ENCODE results near the gene ZNF595. TPM values are rescaled to one million over a fixed set of nuclear protein-coding genes. Genes with fewer than 3 reads are reported as not detected.
"Not testable (repeated sequence)": the region's sequence is repeated elsewhere in the genome, so short reads cannot be mapped to it uniquely, and the experiment has no call there.

ZNF595 gene
- total RNA-seq, result 3.5 and 10.4 TPM in 2 replicates

GRCh38 chr4:52804-53479, at the start of gene ZNF595:
TSS of gene ZNF595 (plus strand) at chr4:53321. CDS start at chr4:53489, 168 bp downstream.
- DNase-seq (ENCODE audit: extremely low read depth, low read depth, low spot score), result not testable (repeated sequence)

- not testable (repeated sequence) for DNase-seq (ENCODE audit: extremely low read depth, low read depth, low spot score)
Measured at GRCh38 chr4:9937-10870, 42.9 kb upstream of the ZNF595 start.

DNA sequence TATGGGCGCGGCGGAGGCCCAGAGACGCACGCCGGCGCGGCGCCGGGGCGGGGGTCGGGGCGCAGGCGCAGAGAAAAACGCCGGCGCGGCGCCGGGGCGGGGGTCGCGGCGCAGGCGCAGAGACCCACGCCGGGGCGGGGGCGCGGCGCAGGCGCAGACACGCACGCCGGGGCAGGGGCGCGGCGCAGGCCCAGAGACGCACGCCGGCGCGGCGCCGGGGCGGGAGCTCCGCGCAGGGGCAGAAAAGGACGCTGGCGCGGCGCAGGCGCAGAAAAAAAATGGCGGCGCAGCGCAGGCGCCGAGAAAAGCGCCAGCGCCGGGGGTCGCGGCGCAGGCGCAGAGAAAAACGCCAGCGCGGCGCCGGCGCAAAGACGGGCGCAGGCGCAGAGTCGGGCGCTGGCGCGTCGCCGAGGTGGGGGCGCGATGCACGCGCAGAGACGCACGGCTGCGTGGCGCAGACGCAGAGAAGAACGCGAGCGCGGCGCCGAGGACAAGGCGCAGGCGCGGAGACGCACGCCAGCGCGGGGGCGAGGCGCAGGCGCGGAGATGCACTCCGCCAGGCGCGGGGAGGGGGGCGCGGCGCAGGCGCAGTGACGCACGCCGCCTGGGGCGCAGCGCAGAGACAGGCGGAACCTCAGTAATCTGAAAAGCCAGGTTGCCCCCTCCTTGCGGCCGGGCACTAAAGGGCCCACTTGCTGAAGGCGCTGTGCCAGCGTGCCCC, 41.9 kb upstream of the ZNF595 start:
- DNase-seq (ENCODE audit: extremely low read depth, low read depth, low spot score), result not testable (repeated sequence)

- not testable (repeated sequence) for DNase-seq (ENCODE audit: extremely low read depth, low read depth, low spot score)
Measured at GRCh38 chr4:11816-12417, 41.2 kb upstream of the ZNF595 start.

- not testable (repeated sequence) for DNase-seq (ENCODE audit: extremely low read depth, low read depth, low spot score)
Measured at GRCh38 chr4:18128-18527, 35.0 kb upstream of the ZNF595 start.

GRCh38 chr4:18589-18988, 34.5 kb upstream of the ZNF595 start:
- DNase-seq (ENCODE audit: extremely low read depth, low read depth, low spot score), result not testable (repeated sequence)

- not testable (repeated sequence) for DNase-seq (ENCODE audit: extremely low read depth, low read depth, low spot score)
Measured at GRCh38 chr4:22882-23281, 30.2 kb upstream of the ZNF595 start.

DNA sequence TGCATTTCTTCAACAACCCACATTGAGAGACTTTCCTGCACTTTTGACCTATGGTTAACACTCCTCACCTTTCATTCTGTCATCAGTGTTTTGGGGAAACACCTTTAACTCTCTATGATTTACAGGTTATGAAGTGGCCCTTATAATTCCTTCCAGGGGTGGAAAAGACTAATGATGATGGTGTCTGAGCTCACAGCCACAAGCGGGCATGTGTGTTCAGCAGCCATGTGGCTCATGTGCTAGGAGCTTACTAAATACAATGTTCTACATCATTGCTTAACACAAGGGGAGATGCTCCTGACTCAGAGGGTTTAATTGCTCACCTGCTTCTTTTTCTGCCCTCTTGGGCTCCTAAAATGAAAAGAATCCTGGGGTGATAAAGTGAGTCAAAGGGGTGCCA, 28.8 kb upstream of the ZNF595 start:
- DNase-seq (ENCODE audit: extremely low read depth, low read depth, low spot score), result not testable (repeated sequence)

- not testable (repeated sequence) for DNase-seq (ENCODE audit: extremely low read depth, low read depth, low spot score)
Measured at GRCh38 chr4:27501-27900, 25.6 kb upstream of the ZNF595 start.

DNA sequence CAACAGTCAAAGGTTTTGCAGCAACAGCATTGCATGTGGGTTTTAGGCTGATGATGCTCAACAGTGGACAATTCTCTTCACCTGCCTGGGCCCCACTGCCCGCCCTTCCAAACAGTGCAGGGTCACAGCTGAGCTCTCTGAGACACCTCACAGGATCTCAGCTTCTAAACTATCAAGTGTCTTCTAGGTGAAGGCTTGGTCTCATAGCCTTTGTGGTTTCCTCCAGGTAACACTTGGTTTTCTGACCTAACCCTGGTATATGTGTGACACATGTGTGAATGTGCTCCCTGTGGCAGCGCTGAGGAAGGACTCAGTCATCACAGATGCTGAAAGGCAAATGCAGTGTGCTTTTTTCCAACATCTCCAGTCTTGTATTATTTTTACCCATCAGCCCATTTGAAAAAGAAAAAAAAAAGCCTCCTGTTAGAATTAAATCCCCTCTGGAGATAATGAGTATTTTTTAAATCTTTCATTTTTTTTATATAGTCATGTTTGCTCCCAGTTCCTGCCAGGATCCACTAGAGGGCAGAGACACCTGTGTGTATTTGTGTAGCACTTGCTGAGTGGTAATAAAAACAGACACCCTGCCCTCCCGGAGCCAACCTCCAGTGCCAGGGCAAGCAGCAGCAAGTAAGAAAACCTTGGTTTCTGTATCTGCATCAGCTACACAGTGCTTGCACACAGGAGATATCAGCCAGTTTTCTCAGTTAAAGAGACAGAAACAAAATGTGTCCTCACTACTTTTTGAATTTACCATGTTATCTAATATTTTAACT, 24.2 kb upstream of the ZNF595 start:
- not testable (repeated sequence) for DNase-seq (ENCODE audit: extremely low read depth, low read depth, low spot score)

- not testable (repeated sequence) for DNase-seq (ENCODE audit: extremely low read depth, low read depth, low spot score)
Measured at GRCh38 chr4:33314-33713, 19.8 kb upstream of the ZNF595 start.

DNA sequence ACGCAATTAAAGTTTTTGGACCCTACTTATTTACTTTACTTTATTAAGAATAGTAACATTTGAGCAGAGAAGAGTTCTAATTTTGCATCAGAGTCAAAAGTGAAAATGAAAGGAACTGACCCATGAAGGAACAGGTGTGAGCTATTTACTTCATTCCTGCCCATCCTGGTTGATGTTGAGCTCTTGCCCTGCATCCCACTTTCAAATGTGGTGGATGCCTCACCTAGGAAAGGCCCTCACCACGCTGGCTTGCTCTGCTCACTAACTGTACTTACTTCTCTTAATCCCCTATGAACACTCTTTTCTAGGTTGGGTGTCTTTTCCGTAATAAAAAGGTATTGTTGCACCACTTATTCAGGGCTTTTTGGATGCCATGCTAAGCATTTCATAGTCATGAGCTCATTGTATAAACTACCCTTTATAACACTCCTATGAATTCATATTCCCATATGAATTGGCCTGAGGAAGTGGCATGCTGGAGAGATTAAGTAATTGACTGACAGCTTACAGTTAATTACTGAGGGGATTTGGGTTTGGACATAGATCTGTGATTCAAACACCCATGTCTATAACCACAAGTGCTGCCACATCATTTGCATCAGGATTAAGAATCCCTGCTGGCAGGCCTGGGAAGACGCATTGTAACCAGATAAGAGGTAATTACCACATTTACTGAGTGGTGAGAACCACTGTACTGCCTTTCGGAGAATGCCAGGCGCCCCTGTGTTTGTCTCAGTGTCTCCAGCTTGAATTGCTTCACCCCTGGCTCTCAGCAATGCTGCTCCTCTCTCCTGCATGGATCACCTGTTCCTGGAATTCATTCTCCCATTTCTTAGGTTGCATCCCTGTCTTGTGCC, 16.3 kb upstream of the ZNF595 start:
- DNase-seq (ENCODE audit: extremely low read depth, low read depth, low spot score), result not testable (repeated sequence)

GRCh38 chr4:38202-38601, 14.9 kb upstream of the ZNF595 start:
- DNase-seq (ENCODE audit: extremely low read depth, low read depth, low spot score), result not testable (repeated sequence)

GRCh38 chr4:43375-43774, 9.7 kb upstream of the ZNF595 start:
- not testable (repeated sequence) for DNase-seq (ENCODE audit: extremely low read depth, low read depth, low spot score)

- not testable (repeated sequence) for DNase-seq (ENCODE audit: extremely low read depth, low read depth, low spot score)
Measured at GRCh38 chr4:51253-51652, 1.9 kb upstream of the ZNF595 start.

GRCh38 chr4:51655-52277, 1.4 kb upstream of the ZNF595 start:
- not testable (repeated sequence) for DNase-seq (ENCODE audit: extremely low read depth, low read depth, low spot score)

DNA sequence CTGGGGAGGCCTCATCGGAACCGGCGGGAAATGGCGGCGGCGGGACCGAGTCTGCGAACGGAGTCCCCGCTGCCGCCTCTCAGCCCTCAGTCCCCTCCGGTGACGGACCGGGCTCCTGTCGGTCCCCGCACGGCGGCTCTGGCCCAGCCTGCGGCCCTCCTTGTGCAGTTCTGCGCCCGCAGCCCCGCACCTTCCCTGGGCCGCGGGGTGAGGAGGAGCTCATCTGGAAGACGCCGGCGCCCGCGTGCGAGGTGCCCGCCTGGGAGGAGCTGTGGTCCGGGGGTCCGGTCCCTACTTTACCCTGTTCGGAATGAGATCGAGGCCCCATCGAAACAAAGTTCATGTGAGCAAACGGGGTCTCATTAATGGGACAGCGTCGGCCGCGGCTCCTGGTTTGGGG, 400 bp downstream of the ZNF595 start:
- DNase-seq (ENCODE audit: extremely low read depth, low read depth, low spot score), result not testable (repeated sequence)

DNA sequence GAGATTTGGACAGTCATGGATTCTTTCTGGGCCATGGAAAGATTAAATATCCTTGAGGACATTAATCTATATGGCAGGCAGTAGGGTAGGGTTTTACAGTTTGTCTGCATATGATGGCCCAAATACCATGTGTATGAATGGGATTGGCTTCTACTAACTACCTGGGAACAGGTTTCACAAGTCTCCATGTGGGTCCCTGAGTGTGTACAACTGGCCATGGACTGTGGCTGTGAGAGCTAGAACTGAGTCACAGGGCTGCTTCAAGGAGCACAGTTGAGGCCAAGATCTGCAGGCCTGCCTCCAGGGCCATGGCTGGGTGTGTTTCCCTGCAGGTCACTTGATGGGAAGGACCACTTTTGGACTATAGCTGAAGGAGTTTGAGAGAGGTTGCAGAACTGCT, 11.6 kb downstream of the ZNF595 start:
- DNase-seq (ENCODE audit: extremely low read depth, low read depth, low spot score), result not testable (repeated sequence)

Measured in glomerular endothelial cell (primary cell).